HEK293 (cell line): ENCODE data around the gene ARHGAP23.
A peak's percentile ranks its signal among the peaks of the same experiment; 100 is the strongest.

Source experiments
- CTCF ChIA-PET: fragments of 350-600 bp; formaldehyde crosslinking; extraction: SDS; loops from one replicate; lab custom pipeline; 2021; ENCODE audit warnings: antibody characterized with exemption; lab: Yijun Ruan, JAX
- POLR2A ChIA-PET: fragments of 300-600 bp; formaldehyde crosslinking; extraction: SDS; loops from one replicate; lab custom pipeline; 2020; ENCODE audit warnings: antibody characterized with exemption, inconsistent platforms; lab: Yijun Ruan, JAX
- H3K27ac ChIP-seq: fragments of 200-500 bp; sonication (Bioruptor generic); 2 replicates; pipeline ENCODE4 v1.5.1; 2014; ENCODE audit warnings: low read depth, low read length, control low read depth, inconsistent platforms; ENCODE audit errors: extremely low read depth
- H3K36me3 ChIP-seq, 2 experiments: fragments of 200-500 bp in 1 of 2; sonication (Bioruptor generic) in 1 of 2; 1 replicate in 1 of 2; 2 replicates in 1 of 2; pipeline ENCODE4 v1.5.1; 2014 to 2017; ENCODE audit warnings: inconsistent platforms in 2 of 2, low read length in 2 of 2; ENCODE audit not compliant: control insufficient read depth in 2 of 2, insufficient read depth in 1 of 2
- H3K4me1 ChIP-seq: fragments of 200-500 bp; sonication (Bioruptor generic); 2 replicates; pipeline ENCODE4 v1.5.1; 2014; ENCODE audit warnings: mild to moderate bottlenecking, low read length, inconsistent platforms; ENCODE audit not compliant: control insufficient read depth, insufficient read depth
- H3K4me3 ChIP-seq: 2 replicates; pipeline ENCODE4 v1.5.1; 2011; ENCODE audit warnings: low read depth, mild to moderate bottlenecking, control low read depth, low read length, moderate library complexity
- H3K9me3 ChIP-seq: fragments of 200-500 bp; sonication (Bioruptor generic); 2 replicates; pipeline ENCODE4 v1.5.1; 2014; ENCODE audit warnings: low read depth, low read length, inconsistent platforms; ENCODE audit not compliant: control insufficient read depth, insufficient read depth
- GLIS1 ChIP-seq: fragments of 450-650 bp; formaldehyde crosslinking; IDR thresholded peaks from 2 replicates; pipeline ENCODE4 v1.5.1; 2016; ENCODE audit warnings: missing biosample characterization, missing genetic modification characterization
- GLIS2 ChIP-seq: fragments of 450-650 bp; formaldehyde crosslinking; IDR thresholded peaks from 2 replicates; pipeline ENCODE4 v1.5.1; 2016; ENCODE audit warnings: missing biosample characterization, missing genetic modification characterization
- KLF1 ChIP-seq: fragments of 450-650 bp; formaldehyde crosslinking; IDR thresholded peaks from 2 replicates; pipeline ENCODE4 v1.5.1; 2016; ENCODE audit warnings: missing biosample characterization, missing genetic modification characterization
- KLF16 ChIP-seq: fragments of 450-650 bp; formaldehyde crosslinking; IDR thresholded peaks from 2 replicates; pipeline ENCODE4 v1.5.1; 2017; ENCODE audit warnings: missing biosample characterization, missing genetic modification characterization
- SCRT2 ChIP-seq: fragments of 450-650 bp; formaldehyde crosslinking; IDR thresholded peaks from 2 replicates; pipeline ENCODE4 v1.5.1; 2016; ENCODE audit warnings: missing biosample characterization, missing genetic modification characterization
- WT1 ChIP-seq: fragments of 450-650 bp; formaldehyde crosslinking; IDR thresholded peaks from 2 replicates; pipeline ENCODE4 v1.5.1; 2016; ENCODE audit warnings: missing biosample characterization, missing genetic modification characterization
- ZBTB17 ChIP-seq: fragments of 450-650 bp; formaldehyde crosslinking; IDR thresholded peaks from 2 replicates; pipeline ENCODE4 v1.5.1; 2016; ENCODE audit warnings: missing biosample characterization, missing genetic modification characterization
- ZEB2 ChIP-seq: fragments of 450-650 bp; formaldehyde crosslinking; IDR thresholded peaks from 2 replicates; pipeline ENCODE4 v1.5.1; 2016; ENCODE audit warnings: missing biosample characterization, missing genetic modification characterization
- ZFHX2 ChIP-seq: fragments of 450-650 bp; formaldehyde crosslinking; conservative IDR thresholded peaks from 2 replicates; pipeline ENCODE4 v1.5.1; 2016; ENCODE audit warnings: missing biosample characterization, missing genetic modification characterization
- ZFP37 ChIP-seq: fragments of 450-650 bp; formaldehyde crosslinking; IDR thresholded peaks from 2 replicates; pipeline ENCODE4 v1.5.1; 2016; ENCODE audit warnings: missing biosample characterization, missing genetic modification characterization
- ZNF10 ChIP-seq: fragments of 450-650 bp; formaldehyde crosslinking; IDR thresholded peaks from 2 replicates; pipeline ENCODE4 v1.5.1; 2017; ENCODE audit warnings: missing biosample characterization, missing genetic modification characterization
- ZNF138 ChIP-seq: fragments of 450-650 bp; formaldehyde crosslinking; IDR thresholded peaks from 2 replicates; pipeline ENCODE4 v1.5.1; 2016; ENCODE audit warnings: missing biosample characterization, missing genetic modification characterization, borderline replicate concordance
- ZNF16 ChIP-seq: fragments of 450-650 bp; formaldehyde crosslinking; IDR thresholded peaks from 2 replicates; pipeline ENCODE4 v1.5.1; 2016; ENCODE audit warnings: low read depth, missing biosample characterization, missing genetic modification characterization
- ZNF214 ChIP-seq: fragments of 450-650 bp; formaldehyde crosslinking; IDR thresholded peaks from 2 replicates; pipeline ENCODE4 v1.5.1; 2017; ENCODE audit warnings: missing biosample characterization, mild to moderate bottlenecking, missing genetic modification characterization, borderline replicate concordance
- ZNF223 ChIP-seq: fragments of 450-650 bp; formaldehyde crosslinking; IDR thresholded peaks from 2 replicates; pipeline ENCODE4 v1.5.1; 2016; ENCODE audit warnings: missing biosample characterization, missing genetic modification characterization
- ZNF274 ChIP-seq, 2 experiments: fragments of 200-500 bp in 1 of 2; fragments of 450-650 bp in 1 of 2; sonication (Bioruptor generic) in 1 of 2; formaldehyde crosslinking in 1 of 2; IDR thresholded peaks; 2 replicates each; pipeline versions ENCODE4 v1.5.1 to v1.6.1; 2014 to 2016; ENCODE audit warnings: borderline replicate concordance in 1 of 2, inconsistent platforms in 1 of 2, low read length in 1 of 2, missing biosample characterization in 1 of 2, missing genetic modification characterization in 1 of 2
- ZNF350 ChIP-seq: fragments of 450-650 bp; formaldehyde crosslinking; IDR thresholded peaks from 2 replicates; pipeline ENCODE4 v1.5.0; 2017; ENCODE audit warnings: missing biosample characterization, mild to moderate bottlenecking, missing genetic modification characterization
- ZNF37A ChIP-seq: fragments of 450-650 bp; IDR thresholded peaks from 2 replicates; pipeline ENCODE4 v1.5.1; 2018; ENCODE audit warnings: missing biosample characterization, missing genetic modification characterization
- ZNF394 ChIP-seq: fragments of 450-650 bp; formaldehyde crosslinking; IDR thresholded peaks from 2 replicates; pipeline ENCODE4 v1.5.1; 2016; ENCODE audit warnings: missing biosample characterization, missing genetic modification characterization, mild to moderate bottlenecking, moderate library complexity, borderline replicate concordance
- ZNF501 ChIP-seq: fragments of 450-650 bp; formaldehyde crosslinking; IDR thresholded peaks from 2 replicates; pipeline ENCODE4 v1.5.1; 2016; ENCODE audit warnings: missing biosample characterization, missing genetic modification characterization
- ZNF529 ChIP-seq: fragments of 450-650 bp; formaldehyde crosslinking; IDR thresholded peaks from 2 replicates; pipeline ENCODE4 v1.5.1; 2017; ENCODE audit warnings: missing genetic modification characterization, missing biosample characterization; ENCODE audit not compliant: insufficient replicate concordance
- ZNF530 ChIP-seq: fragments of 450-650 bp; formaldehyde crosslinking; IDR thresholded peaks from 2 replicates; pipeline ENCODE4 v1.5.1; 2016; ENCODE audit warnings: low read depth, missing biosample characterization, missing genetic modification characterization
- ZNF660 ChIP-seq: fragments of 450-650 bp; IDR thresholded peaks from 2 replicates; pipeline ENCODE4 v1.5.1; 2018; ENCODE audit warnings: missing biosample characterization, mild to moderate bottlenecking, missing genetic modification characterization
- ZNF791 ChIP-seq: fragments of 450-650 bp; formaldehyde crosslinking; IDR thresholded peaks from 2 replicates; pipeline ENCODE4 v1.5.1; 2016; ENCODE audit warnings: missing biosample characterization, missing genetic modification characterization
- ZXDB ChIP-seq: fragments of 450-650 bp; formaldehyde crosslinking; IDR thresholded peaks from 2 replicates; pipeline ENCODE4 v1.5.1; 2016; ENCODE audit warnings: missing biosample characterization, missing genetic modification characterization
- TF ChIP-seq, protein P1 (sequence below): fragments of 450-650 bp; formaldehyde crosslinking; IDR thresholded peaks from 2 replicates; pipeline ENCODE4 v1.5.1; 2017; ENCODE audit warnings: missing biosample characterization, missing genetic modification characterization
- TF ChIP-seq, protein P2 (sequence below): fragments of 450-650 bp; IDR thresholded peaks from 2 replicates; pipeline ENCODE4 v1.5.1; 2018; ENCODE audit warnings: missing biosample characterization, missing genetic modification characterization
- TF ChIP-seq, protein P3 (sequence below): fragments of 450-650 bp; formaldehyde crosslinking; IDR thresholded peaks from 2 replicates; pipeline ENCODE4 v1.5.1; 2016; ENCODE audit warnings: missing biosample characterization, missing genetic modification characterization

Gene ARHGAP23

DNA sequence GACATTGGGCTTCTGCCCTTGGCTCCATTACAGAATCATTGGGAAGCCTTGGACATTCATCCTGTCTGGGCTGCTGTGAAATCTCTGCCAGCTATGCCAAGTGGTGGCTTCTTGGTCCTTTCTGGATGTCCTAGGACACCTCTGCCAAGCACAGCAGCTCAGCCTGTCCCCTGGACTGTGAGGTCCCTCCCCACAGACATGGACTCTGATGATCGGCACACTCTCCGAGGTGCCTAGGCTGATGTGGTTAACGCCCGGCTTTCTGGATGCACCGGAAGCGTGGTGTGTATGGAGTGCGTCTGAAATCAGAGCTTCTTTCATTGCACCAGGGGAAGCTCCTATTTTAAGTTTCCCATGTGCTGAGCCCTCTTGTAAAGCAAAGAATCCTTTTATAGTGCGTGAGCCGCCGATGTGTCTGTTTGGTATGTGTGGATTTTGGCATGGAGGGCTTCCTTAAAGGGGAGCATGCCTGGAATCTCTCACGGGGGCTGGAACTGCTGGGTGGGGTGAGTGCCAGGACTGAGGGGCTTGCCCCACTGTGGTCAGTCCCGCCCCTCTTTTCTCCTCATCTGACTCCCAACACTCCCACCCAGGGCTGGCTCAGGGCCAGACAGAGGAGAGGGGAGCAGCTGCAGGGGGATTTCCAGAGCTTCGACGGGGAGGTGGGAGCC lies 7.0 kb upstream of the ARHGAP23 start (continued):
- TF ChIP-seq ZFP37 (tag by site-specific recombination) (no peak), KLF16 (no peak), ZNF214 (no peak), ZEB2 (tag by site-specific recombination) (no peak), KLF1 (tag by site-specific recombination) (peak; percentile 47; the same call in 1 of the 2 replicates), ZNF529 (tag by site-specific recombination) (no peak), ZNF274 (IDR thresholded peaks at IDR 0.05; ENCODE audit: low read length) (no peak), ZNF274 (tag by site-specific recombination; IDR thresholded peaks at IDR 0.05; ENCODE audit: borderline replicate concordance) (no peak), ZNF16 (no peak), ZNF223 (tag by site-specific recombination) (no peak), ZNF37A (tag by site-specific recombination) (no peak)
- TF ChIP-seq, protein P1, sequence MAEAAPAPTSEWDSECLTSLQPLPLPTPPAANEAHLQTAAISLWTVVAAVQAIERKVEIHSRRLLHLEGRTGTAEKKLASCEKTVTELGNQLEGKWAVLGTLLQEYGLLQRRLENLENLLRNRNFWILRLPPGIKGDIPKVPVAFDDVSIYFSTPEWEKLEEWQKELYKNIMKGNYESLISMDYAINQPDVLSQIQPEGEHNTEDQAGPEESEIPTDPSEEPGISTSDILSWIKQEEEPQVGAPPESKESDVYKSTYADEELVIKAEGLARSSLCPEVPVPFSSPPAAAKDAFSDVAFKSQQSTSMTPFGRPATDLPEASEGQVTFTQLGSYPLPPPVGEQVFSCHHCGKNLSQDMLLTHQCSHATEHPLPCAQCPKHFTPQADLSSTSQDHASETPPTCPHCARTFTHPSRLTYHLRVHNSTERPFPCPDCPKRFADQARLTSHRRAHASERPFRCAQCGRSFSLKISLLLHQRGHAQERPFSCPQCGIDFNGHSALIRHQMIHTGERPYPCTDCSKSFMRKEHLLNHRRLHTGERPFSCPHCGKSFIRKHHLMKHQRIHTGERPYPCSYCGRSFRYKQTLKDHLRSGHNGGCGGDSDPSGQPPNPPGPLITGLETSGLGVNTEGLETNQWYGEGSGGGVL, result peak; percentile 49

DNA sequence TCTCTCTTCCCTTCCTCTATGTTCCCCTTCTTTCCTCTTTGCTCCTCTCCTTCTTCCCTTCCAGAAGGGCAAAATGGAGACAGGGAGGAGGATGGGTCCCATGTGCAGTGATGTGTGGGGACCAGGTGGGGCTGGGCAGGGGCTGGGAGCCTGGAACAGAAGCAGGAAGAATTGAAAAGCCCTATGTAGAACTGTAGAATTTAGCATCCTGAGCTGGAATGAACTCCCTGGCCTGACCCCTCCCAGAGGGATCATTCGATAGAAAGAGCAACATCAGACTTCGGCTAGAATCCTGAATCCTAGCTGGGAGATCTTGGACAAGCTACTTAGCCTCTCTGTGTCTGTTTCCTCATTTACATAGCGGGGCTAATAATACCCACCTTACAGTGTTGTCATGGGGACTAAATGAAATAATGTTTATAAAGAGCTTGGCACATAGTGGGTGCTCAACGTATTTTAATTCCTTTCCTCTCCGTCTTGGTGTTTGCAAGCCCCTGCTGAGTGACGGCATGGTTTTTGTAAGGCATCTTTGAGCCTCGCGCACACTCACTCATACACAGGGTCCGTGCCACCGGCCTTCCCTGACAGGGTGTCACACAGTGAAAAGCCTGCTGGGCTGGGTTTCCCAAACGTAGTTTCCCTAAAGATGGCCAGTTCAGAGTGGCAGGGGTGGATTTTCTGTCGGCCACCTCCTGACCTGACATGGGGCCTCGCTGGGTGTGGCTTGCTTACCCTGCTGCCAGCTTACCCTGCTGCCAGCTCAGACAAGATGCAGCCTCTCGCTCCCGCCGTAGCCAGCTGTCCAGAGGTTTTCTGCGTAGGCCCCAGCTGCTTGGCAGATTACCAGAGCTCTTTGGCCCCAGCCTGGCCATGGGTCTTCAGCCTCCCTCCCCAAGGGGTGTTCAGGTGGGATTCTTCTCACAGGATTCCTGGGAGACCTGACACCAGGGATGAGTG lies 6.1 kb upstream of the ARHGAP23 start:
- no peaks in the 10 kb centered on the region for H3K9me3 ChIP-seq
- H3K27ac ChIP-seq, result no peak overlapping the region
- no peak overlapping the region for H3K4me3 ChIP-seq
- TF ChIP-seq ZNF530 (tag by site-specific recombination) (no peak), ZNF350 (tag by site-specific recombination) (no peak), ZXDB (no peak), ZNF501 (no peak), ZNF394 (tag by site-specific recombination) (no peak), GLIS1 (tag by site-specific recombination) (no peak), ZNF660 (no peak), ZNF10 (no peak), ZBTB17 (tag by site-specific recombination) (peak; percentile 47; the same call in 1 of the 2 replicates)
- H3K36me3 ChIP-seq, result no peaks in the 10 kb centered on the region
- CTCF ChIA-PET, result interaction anchor here (0.7 to 14.8 kb wide), 16 partner anchors 8 to 245 kb away, joined by 3 to 324 read pairs (median 6); partner anchors contain the start of gene SOCS7
- no peaks in the 10 kb centered on the region; the same call in 1 of the 2 replicates for H3K4me1 ChIP-seq
- POLR2A ChIA-PET, result no interaction called here

DNA sequence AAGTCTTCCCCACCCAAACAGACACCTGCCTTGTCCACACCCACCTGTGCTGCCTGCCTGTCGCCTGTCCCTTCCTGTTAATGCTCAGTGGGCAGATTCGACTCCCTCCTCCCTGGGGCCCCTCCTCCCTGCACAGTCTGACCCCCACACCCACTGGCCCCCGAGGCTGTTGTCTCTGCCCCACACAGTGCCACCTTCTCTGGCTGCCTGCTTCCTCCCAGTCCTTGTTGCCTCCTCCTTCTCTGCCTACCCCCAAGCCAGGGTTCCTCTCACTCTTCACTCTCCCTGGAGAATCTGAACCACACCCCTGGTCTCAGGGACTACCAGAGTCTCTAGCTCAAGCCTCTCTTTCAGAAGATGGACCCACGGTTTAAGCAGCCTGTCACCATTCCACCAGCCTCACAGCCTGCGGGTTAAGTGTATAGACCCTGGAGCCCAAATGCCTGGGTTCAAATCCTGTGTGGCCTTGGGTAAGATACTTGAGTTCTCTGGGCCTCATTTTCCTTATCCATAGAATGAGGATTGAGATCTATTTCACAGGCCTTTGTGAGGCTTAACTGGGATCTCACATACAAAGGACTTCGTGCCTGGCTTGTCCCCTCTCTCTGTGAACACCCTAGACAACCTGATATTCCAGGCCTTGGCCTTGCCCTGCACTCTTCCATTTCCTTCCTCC lies 3.8 kb upstream of the ARHGAP23 start:
- POLR2A ChIA-PET, result interaction anchor here (0.6 kb wide), 1 partner anchor 23 kb away, joined by 11 read pairs; no protein-coding TSS in a partner anchor
- Histone ChIP-seq H3K36me3 (no peaks in the 10 kb centered on the region), H3K27ac (no peak overlapping the region), H3K4me3 (no peak overlapping the region), H3K4me1 (peaks cover 3% of the 10 kb centered on the region), H3K9me3 (no peaks in the 10 kb centered on the region)
- CTCF ChIA-PET, result interaction anchor here (0.6 to 14.8 kb wide), 42 partner anchors 8 to 1210 kb away, joined by 3 to 324 read pairs (median 4); partner anchors contain the start of gene SOCS7
- peak; percentile 59; the same call in 1 of the 2 replicates for TF ChIP-seq GLIS2 (tag by site-specific recombination)
- TF ChIP-seq, protein P2, sequence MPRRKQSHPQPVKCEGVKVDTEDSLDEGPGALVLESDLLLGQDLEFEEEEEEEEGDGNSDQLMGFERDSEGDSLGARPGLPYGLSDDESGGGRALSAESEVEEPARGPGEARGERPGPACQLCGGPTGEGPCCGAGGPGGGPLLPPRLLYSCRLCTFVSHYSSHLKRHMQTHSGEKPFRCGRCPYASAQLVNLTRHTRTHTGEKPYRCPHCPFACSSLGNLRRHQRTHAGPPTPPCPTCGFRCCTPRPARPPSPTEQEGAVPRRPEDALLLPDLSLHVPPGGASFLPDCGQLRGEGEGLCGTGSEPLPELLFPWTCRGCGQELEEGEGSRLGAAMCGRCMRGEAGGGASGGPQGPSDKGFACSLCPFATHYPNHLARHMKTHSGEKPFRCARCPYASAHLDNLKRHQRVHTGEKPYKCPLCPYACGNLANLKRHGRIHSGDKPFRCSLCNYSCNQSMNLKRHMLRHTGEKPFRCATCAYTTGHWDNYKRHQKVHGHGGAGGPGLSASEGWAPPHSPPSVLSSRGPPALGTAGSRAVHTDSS (tag by site-specific recombination), result no peak
- no peak for TF ChIP-seq ZNF138
- TF ChIP-seq ZNF791 (tag by site-specific recombination), result no peak
- no peak for TF ChIP-seq WT1 (tag by site-specific recombination)
- TF ChIP-seq ZFHX2 (tag by site-specific recombination), result peak; percentile 92
- TF ChIP-seq SCRT2 (tag by site-specific recombination), result no peak; the same call in 1 of the 2 replicates
- TF ChIP-seq, protein P3, sequence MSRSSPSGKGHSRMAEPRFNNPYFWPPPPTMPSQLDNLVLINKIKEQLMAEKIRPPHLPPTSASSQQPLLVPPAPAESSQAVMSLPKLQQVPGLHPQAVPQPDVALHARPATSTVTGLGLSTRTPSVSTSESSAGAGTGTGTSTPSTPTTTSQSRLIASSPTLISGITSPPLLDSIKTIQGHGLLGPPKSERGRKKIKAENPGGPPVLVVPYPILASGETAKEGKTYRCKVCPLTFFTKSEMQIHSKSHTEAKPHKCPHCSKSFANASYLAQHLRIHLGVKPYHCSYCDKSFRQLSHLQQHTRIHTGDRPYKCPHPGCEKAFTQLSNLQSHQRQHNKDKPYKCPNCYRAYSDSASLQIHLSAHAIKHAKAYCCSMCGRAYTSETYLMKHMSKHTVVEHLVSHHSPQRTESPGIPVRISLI (tag by site-specific recombination), result no peak
